Mesothelial cell of epicardium (in vitro differentiated cells): ENCODE results near the gene MPV17. TPM values are rescaled to one million over a fixed set of nuclear protein-coding genes. Genes with fewer than 3 reads are reported as not detected.

ENCODE experiments used
- total RNA-seq: library from RNA; stranded (reverse); gene quantifications from 3 replicates; pipeline ENCODE4 v1.2.1, GENCODE V29; 2021

Gene MPV17
- total RNA-seq, 1 donor from 2014 or later, result 70.0 TPM

Other genes with a start within 250 kb of the MPV17 start
- gene EMILIN1, start 244.5 kb downstream of the MPV17 start, total RNA-seq, result 170 to 179 TPM (median 172 TPM) in 3 replicates
- 3.3 to 4.1 TPM (median 3.6 TPM) in 3 replicates for gene KHK, start 236.3 kb downstream of the MPV17 start, total RNA-seq
- gene CGREF1, start 204.0 kb downstream of the MPV17 start, total RNA-seq, result 1.5 to 3.0 TPM (median 1.8 TPM) in 3 replicates
- 0.95 to 1.5 TPM (median 0.99 TPM) in 3 replicates for gene ABHD1, start 199.3 kb downstream of the MPV17 start, total RNA-seq
- gene PREB, start 188.5 kb downstream of the MPV17 start, total RNA-seq, result 38.9 to 42.5 TPM (median 41.6 TPM) in 3 replicates
- not detected in 3 replicates for gene PRR30, start 183.7 kb downstream of the MPV17 start, total RNA-seq
- 0.04 TPM in 1 of 3 replicates, not detected in the others for gene TCF23, start 174.1 kb downstream of the MPV17 start, total RNA-seq
- 106 to 112 TPM (median 108 TPM) in 3 replicates for gene ATRAID, start 111.1 kb downstream of the MPV17 start, total RNA-seq
- gene SLC5A6, start 110.8 kb downstream of the MPV17 start, total RNA-seq, result 67.9 to 73.2 TPM (median 70.4 TPM) in 3 replicates
- gene CAD, start 105.7 kb downstream of the MPV17 start, total RNA-seq, result 74.4 to 82.5 TPM (median 80.5 TPM) in 3 replicates
- gene SLC30A3, start 60.0 kb downstream of the MPV17 start, total RNA-seq, result 2.3 to 3.4 TPM (median 3.1 TPM) in 3 replicates
- gene DNAJC5G, start 47.7 kb downstream of the MPV17 start, total RNA-seq, result 0.18 to 0.27 TPM in 2 of 3 replicates, not detected in the other
- gene TRIM54, start 40.7 kb downstream of the MPV17 start, total RNA-seq, result 0.18 to 0.47 TPM (median 0.18 TPM) in 3 replicates
- 3.1 to 5.1 TPM (median 4.4 TPM) in 3 replicates for gene UCN, start 14.7 kb downstream of the MPV17 start, total RNA-seq
- gene GTF3C2, start 33.7 kb upstream of the MPV17 start, total RNA-seq, result 87.5 to 90.1 TPM (median 89.3 TPM) in 3 replicates
- 42.2 to 49.0 TPM (median 47.1 TPM) in 3 replicates for gene EIF2B4, start 47.2 kb upstream of the MPV17 start, total RNA-seq
- 83.0 to 88.4 TPM (median 88.2 TPM) in 3 replicates for gene SNX17, start 47.5 kb upstream of the MPV17 start, total RNA-seq
- 25.0 to 25.7 TPM (median 25.1 TPM) in 3 replicates for gene ZNF513, start 57.6 kb upstream of the MPV17 start, total RNA-seq
- gene PPM1G, start 86.5 kb upstream of the MPV17 start, total RNA-seq, result 60.0 to 63.7 TPM (median 62.4 TPM) in 3 replicates
- 126 to 130 TPM (median 129 TPM) in 3 replicates for gene NRBP1, start 105.5 kb upstream of the MPV17 start, total RNA-seq
- 24.5 to 26.1 TPM (median 25.5 TPM) in 3 replicates for gene KRTCAP3, start 119.3 kb upstream of the MPV17 start, total RNA-seq
- gene IFT172, start 166.6 kb upstream of the MPV17 start, total RNA-seq, result 60.6 to 68.0 TPM (median 63.0 TPM) in 3 replicates
- 8.1 to 8.4 TPM (median 8.4 TPM) in 3 replicates for gene FNDC4, start 172.1 kb upstream of the MPV17 start, total RNA-seq
- gene GCKR, start 173.7 kb upstream of the MPV17 start, total RNA-seq, result not detected in 3 replicates